Astrocyte (in vitro differentiated cells and primary cell): ENCODE results near the gene SNX4. TPM values are rescaled to one million over a fixed set of nuclear protein-coding genes. Genes with fewer than 3 reads are reported as not detected.

ENCODE experiments used
- DNase-seq: peaks from one replicate; pipeline ENCODE4 v3.0.0-alpha.2; 2010; ENCODE audit warnings: low read depth
- FAIRE-seq: peaks from 2 replicates; lab custom pipeline; 2011; peaks lifted over from hg19 to GRCh38; lab: Jason Lieb, UNC
- H2AFZ ChIP-seq: 2 replicates; pipeline ENCODE4 v1.6.0; 2012; ENCODE audit warnings: low read depth, low read length, inconsistent platforms
- H3K27ac ChIP-seq: 2 replicates; pipeline ENCODE4 v1.5.1; 2011; ENCODE audit warnings: low read depth, low read length, inconsistent platforms
- H3K27me3 ChIP-seq: 2 replicates; pipeline ENCODE4 v1.6.0; 2011; ENCODE audit warnings: low read length, inconsistent platforms; ENCODE audit not compliant: insufficient read depth
- H3K36me3 ChIP-seq: 2 replicates; pipeline ENCODE4 v1.5.1; 2011; ENCODE audit warnings: low read length, inconsistent platforms; ENCODE audit not compliant: insufficient read depth
- H3K4me1 ChIP-seq: 2 replicates; pipeline ENCODE4 v1.5.1; 2011; ENCODE audit warnings: low read length, inconsistent platforms; ENCODE audit not compliant: insufficient read depth
- H3K4me2 ChIP-seq: 2 replicates; pipeline ENCODE4 v1.6.0; 2012; ENCODE audit warnings: low read length, inconsistent platforms
- H3K4me3 ChIP-seq: 2 replicates; pipeline ENCODE4 v1.5.1; 2011; ENCODE audit warnings: low read depth, mild to moderate bottlenecking, low read length, inconsistent platforms; ENCODE audit not compliant: insufficient read depth
- H3K79me2 ChIP-seq: 2 replicates; pipeline ENCODE4 v1.6.0; 2012; ENCODE audit warnings: mild to moderate bottlenecking, low read length, inconsistent platforms; ENCODE audit not compliant: insufficient read depth
- H3K9ac ChIP-seq: 2 replicates; pipeline ENCODE4 v1.6.0; 2012; ENCODE audit warnings: mild to moderate bottlenecking, low read length, inconsistent platforms
- H3K9me3 ChIP-seq: 2 replicates; pipeline ENCODE4 v1.5.1; 2012; ENCODE audit warnings: low read depth, mild to moderate bottlenecking, low read length, inconsistent platforms; ENCODE audit not compliant: insufficient read depth
- H4K20me1 ChIP-seq: 2 replicates; pipeline ENCODE4 v1.6.0; 2012; ENCODE audit warnings: low read length, inconsistent platforms; ENCODE audit not compliant: insufficient read depth
- H3K27ac Mint-ChIP-seq: one replicate; pipeline ENCODE4 v1.8.0; 2021; ENCODE audit warnings: mild to moderate bottlenecking, mixed read lengths; ENCODE audit not compliant: unreplicated experiment
- H3K27me3 Mint-ChIP-seq: one replicate; pipeline ENCODE4 v1.8.0; 2021; ENCODE audit warnings: low read depth, mixed read lengths; ENCODE audit not compliant: unreplicated experiment
- H3K36me3 Mint-ChIP-seq: one replicate; pipeline ENCODE4 v1.8.0; 2021; ENCODE audit warnings: low read depth, mixed read lengths; ENCODE audit not compliant: unreplicated experiment
- H3K4me1 Mint-ChIP-seq: one replicate; pipeline ENCODE4 v1.8.0; 2021; ENCODE audit warnings: low read depth, mixed read lengths; ENCODE audit not compliant: unreplicated experiment
- H3K4me3 Mint-ChIP-seq: one replicate; pipeline ENCODE4 v1.8.0; 2021; ENCODE audit warnings: mild to moderate bottlenecking, moderate library complexity, mixed read lengths; ENCODE audit not compliant: unreplicated experiment
- H3K9me3 Mint-ChIP-seq: one replicate; pipeline ENCODE4 v1.8.0; 2021; ENCODE audit warnings: mild to moderate bottlenecking, mixed read lengths; ENCODE audit not compliant: unreplicated experiment
- CTCF ChIP-seq: IDR thresholded peaks from 2 replicates; pipeline ENCODE4 v1.5.1; 2011; ENCODE audit warnings: low read depth, mild to moderate bottlenecking, inconsistent platforms, low read length, moderate library complexity; ENCODE audit not compliant: insufficient read depth
- EZH2 ChIP-seq: IDR thresholded peaks from 2 replicates; pipeline ENCODE4 v1.6.1; 2012; ENCODE audit warnings: mild to moderate bottlenecking, low read length, inconsistent platforms; ENCODE audit not compliant: insufficient read depth
- total RNA-seq: library from RNA; stranded (reverse); gene quantifications from 2 replicates; pipeline ENCODE4 v1.2.1, GENCODE V29; 2021

SNX4 gene
- total RNA-seq, 1 donor from 2014 or later = 41.8 TPM

GRCh38 chr3:125442506-125442905 lies 77.5 kb downstream of the SNX4 start:
- Mint-ChIP-seq H3K9me3 (peaks cover 2% of the 10 kb centered on the region), H3K4me1 (no peaks in the 10 kb centered on the region), H3K27me3 (no peaks in the 10 kb centered on the region), H3K27ac (no peak overlapping the region), H3K4me3 (no peak overlapping the region), H3K36me3 (peaks cover 6% of the 10 kb centered on the region)
- FAIRE-seq (no peak), DNase-seq (no peak)
- Histone ChIP-seq H2AFZ (no peak overlapping the region), H3K27ac (no peak overlapping the region), H3K4me2 (no peak overlapping the region), H3K36me3 (peaks cover 6% of the 10 kb centered on the region), H3K27me3 (no peaks in the 10 kb centered on the region), H3K4me1 (no peaks in the 10 kb centered on the region), H3K9ac (no peak overlapping the region), H4K20me1 (no peaks in the 10 kb centered on the region), H3K9me3 (no peaks in the 10 kb centered on the region), H3K4me3 (no peak overlapping the region), H3K79me2 (no peaks in the 10 kb centered on the region)
- TF ChIP-seq EZH2 (no peak), CTCF (no peak)

- no peak for FAIRE-seq
- no peak overlapping the region for H3K27ac ChIP-seq
- Mint-ChIP-seq H3K4me1 (no peaks in the 10 kb centered on the region), H3K27ac (no peak overlapping the region), H3K27me3 (no peaks in the 10 kb centered on the region), H3K4me3 (no peak overlapping the region), H3K9me3 (peaks cover 2% of the 10 kb centered on the region), H3K36me3 (no peaks in the 10 kb centered on the region)
- H3K36me3 ChIP-seq = peaks cover 6% of the 10 kb centered on the region
- H3K9me3 ChIP-seq = no peaks in the 10 kb centered on the region
- DNase-seq = no peak
- no peak overlapping the region for H3K4me2 ChIP-seq
- H3K4me1 ChIP-seq = no peaks in the 10 kb centered on the region
- H4K20me1 ChIP-seq = no peaks in the 10 kb centered on the region
- H2AFZ ChIP-seq = no peak overlapping the region
- no peak overlapping the region for H3K4me3 ChIP-seq
- no peak for TF ChIP-seq EZH2
- no peak overlapping the region for H3K9ac ChIP-seq
- H3K79me2 ChIP-seq = no peaks in the 10 kb centered on the region
- no peaks in the 10 kb centered on the region for H3K27me3 ChIP-seq
Observed at GRCh38 chr3:125440970-125441369, 79.0 kb downstream of the SNX4 start.

GRCh38 chr3:125440559-125440955 lies 79.4 kb downstream of the SNX4 start:
- no peak overlapping the region for H3K9ac ChIP-seq
- peaks cover 6% of the 10 kb centered on the region for H3K36me3 ChIP-seq
- no peaks in the 10 kb centered on the region for H3K27me3 Mint-ChIP-seq
- no peak overlapping the region for H3K4me3 Mint-ChIP-seq
- DNase-seq = no peak
- no peaks in the 10 kb centered on the region for H4K20me1 ChIP-seq
- no peak overlapping the region for H3K27ac Mint-ChIP-seq
- H2AFZ ChIP-seq = no peak overlapping the region
- H3K9me3 ChIP-seq = no peaks in the 10 kb centered on the region
- H3K4me3 ChIP-seq = no peak overlapping the region
- no peak for TF ChIP-seq CTCF
- TF ChIP-seq EZH2 = no peak
- H3K27ac ChIP-seq = no peak overlapping the region
- no peaks in the 10 kb centered on the region for H3K4me1 ChIP-seq
- H3K4me2 ChIP-seq = no peak overlapping the region
- H3K4me1 Mint-ChIP-seq = no peaks in the 10 kb centered on the region
- H3K36me3 Mint-ChIP-seq = no peaks in the 10 kb centered on the region
- peaks cover 2% of the 10 kb centered on the region for H3K9me3 Mint-ChIP-seq
- no peaks in the 10 kb centered on the region for H3K27me3 ChIP-seq
- no peaks in the 10 kb centered on the region for H3K79me2 ChIP-seq
- FAIRE-seq = no peak
